Thyroid gland (tissue), 4 donors: ENCODE measurements around the gene CLIP3. TPM values are rescaled to one million over a fixed set of nuclear protein-coding genes. Genes with fewer than 3 reads are reported as not detected.

Experiments
- DNase-seq, 2 donors: peaks; one replicate each; pipeline ENCODE4 v3.0.0-alpha.2; 2019
- H3K27ac ChIP-seq, 3 donors: fragments of 200-600 bp; sonication (generic); 1 replicate in 2 of 3; 2 replicates in 1 of 3; pipeline ENCODE4 v1.5.1; 2016 to 2019; ENCODE audit warnings: mild to moderate bottlenecking in 1 of 3, moderate library complexity in 1 of 3
- H3K27me3 ChIP-seq: fragments of 200-600 bp; sonication (generic); one replicate; pipeline ENCODE4 v1.5.1; 2019
- H3K36me3 ChIP-seq, 2 donors: fragments of 200-600 bp; sonication (generic); one replicate each; pipeline ENCODE4 v1.5.1; 2016 to 2019
- H3K4me1 ChIP-seq, 2 donors: fragments of 200-600 bp; sonication (generic); one replicate each; pipeline ENCODE4 v1.5.1; 2017 to 2019
- H3K4me3 ChIP-seq, 3 donors: fragments of 200-600 bp; sonication (generic); replicated peaks in 1 of 3; 1 replicate in 2 of 3; 2 replicates in 1 of 3; pipeline ENCODE4 v1.5.1; 2016; ENCODE audit warnings: mild to moderate bottlenecking in 1 of 3
- H3K9me3 ChIP-seq: fragments of 200-600 bp; sonication (generic); one replicate; pipeline ENCODE4 v1.5.1; 2017
- POLR2A ChIP-seq, 2 donors: fragments of 450-650 bp; IDR thresholded peaks; one replicate each; pipeline ENCODE4 v1.6.1; 2017; ENCODE audit warnings: antibody characterized with exemption in 2 of 2, mild to moderate bottlenecking in 2 of 2, moderate library complexity in 1 of 2
- WGBS, 2 donors: methylation state at CpG; one replicate each; pipeline ENCODE4 v1.1.5; 2017; 5-methylcytosine and 5-hydroxymethylcytosine counted together
- intact Hi-C: fragments of 100-400 bp; cut with DNase I; formaldehyde crosslinking; loops from one replicate; pipeline ENCODE4 v1.15.1; 2023
- total RNA-seq, 4 donors: library from RNA; depleted of rRNA; stranded (reverse); fragments of >200 nt; gene quantifications; one replicate each; pipeline ENCODE4 v1.2.3, GENCODE V29; 2016
- TF ChIP-seq, protein P1 (sequence below), 6 experiments: fragments of 200-600 bp in 3 of 6; fragments of 450-650 bp in 3 of 6; sonication (generic) in 3 of 6; IDR thresholded peaks; one replicate each; pipeline ENCODE4 v1.5.1; 2016 to 2019; ENCODE audit warnings: antibody characterized with exemption in 6 of 6, mild to moderate bottlenecking in 2 of 6, inconsistent platforms in 1 of 6, moderate library complexity in 1 of 6

Gene CLIP3
- total RNA-seq, 4 donors from 2014 or later = 1.9 to 3.8 (median 2.9) TPM

DNA sequence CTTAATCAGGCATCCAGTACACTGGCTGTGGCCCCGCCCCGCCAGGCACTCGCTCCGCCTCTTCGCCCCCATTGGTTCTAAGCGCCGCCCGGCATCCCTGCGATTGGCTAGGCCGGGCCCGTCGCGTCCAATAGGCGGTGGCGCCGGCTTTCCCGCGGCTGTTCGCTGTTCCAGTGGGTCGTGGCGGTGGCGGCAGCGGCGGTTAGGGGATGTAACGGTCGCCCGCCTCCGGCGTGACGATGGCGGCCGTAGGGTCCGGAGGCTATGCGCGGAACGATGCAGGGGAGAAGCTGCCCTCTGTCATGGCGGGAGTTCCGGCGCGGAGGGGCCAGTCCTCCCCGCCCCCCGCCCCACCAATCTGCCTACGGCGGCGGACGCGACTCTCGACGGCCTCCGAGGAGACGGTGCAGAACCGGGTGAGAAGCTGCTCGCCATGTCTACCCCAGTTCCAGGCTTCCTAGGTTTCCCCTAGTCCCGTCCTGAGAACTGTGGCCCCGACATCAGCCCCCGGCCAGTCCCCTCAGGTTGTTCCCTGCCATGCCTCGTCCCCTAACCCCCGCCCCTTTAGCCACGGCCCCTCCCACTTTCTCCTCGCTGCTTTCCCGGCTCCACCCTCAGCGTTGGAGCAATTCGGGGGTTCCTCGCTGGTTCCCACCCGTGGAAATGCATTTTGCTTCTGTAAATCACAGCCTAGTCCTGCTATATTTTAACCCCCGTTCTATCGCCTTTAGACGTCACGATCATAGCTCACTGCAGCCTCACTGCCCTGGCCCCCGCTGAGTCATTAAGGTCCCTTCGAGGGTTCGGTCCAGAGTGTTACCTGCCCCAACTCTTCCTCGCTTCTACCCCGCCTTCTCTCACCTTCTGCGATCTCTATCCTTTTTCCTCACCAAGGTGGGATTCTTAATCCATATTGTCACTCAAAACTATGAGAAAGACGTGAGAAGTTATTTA is 22.3 kb upstream of the CLIP3 start, which contains the start of gene WDR62:
WDR62 (plus strand) TSS at position 165 of the 954 bp plus-strand sequence; CDS start at position 240, 75 bp downstream.
- H3K4me3 ChIP-seq = peak within 1 kb of the TSS; percentile 39 to 73 (median 50)
- no peaks in the 10 kb centered on the region for H3K36me3 ChIP-seq
- H3K4me1 ChIP-seq = peaks cover 6 to 8% of the 10 kb centered on the region in 2 donors
- H3K27ac ChIP-seq = peak within 1 kb of the TSS; percentile 89 to 96 (median 91)
- TF ChIP-seq POLR2A (IDR thresholded peaks at IDR 0.05) = no peak
- TF ChIP-seq, protein P1, sequence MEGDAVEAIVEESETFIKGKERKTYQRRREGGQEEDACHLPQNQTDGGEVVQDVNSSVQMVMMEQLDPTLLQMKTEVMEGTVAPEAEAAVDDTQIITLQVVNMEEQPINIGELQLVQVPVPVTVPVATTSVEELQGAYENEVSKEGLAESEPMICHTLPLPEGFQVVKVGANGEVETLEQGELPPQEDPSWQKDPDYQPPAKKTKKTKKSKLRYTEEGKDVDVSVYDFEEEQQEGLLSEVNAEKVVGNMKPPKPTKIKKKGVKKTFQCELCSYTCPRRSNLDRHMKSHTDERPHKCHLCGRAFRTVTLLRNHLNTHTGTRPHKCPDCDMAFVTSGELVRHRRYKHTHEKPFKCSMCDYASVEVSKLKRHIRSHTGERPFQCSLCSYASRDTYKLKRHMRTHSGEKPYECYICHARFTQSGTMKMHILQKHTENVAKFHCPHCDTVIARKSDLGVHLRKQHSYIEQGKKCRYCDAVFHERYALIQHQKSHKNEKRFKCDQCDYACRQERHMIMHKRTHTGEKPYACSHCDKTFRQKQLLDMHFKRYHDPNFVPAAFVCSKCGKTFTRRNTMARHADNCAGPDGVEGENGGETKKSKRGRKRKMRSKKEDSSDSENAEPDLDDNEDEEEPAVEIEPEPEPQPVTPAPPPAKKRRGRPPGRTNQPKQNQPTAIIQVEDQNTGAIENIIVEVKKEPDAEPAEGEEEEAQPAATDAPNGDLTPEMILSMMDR (IDR thresholded peaks at IDR 0.05) = peak in 1 of 6 experiments; percentile 3
- intact Hi-C loops = loop anchor here (5.0 kb wide), 2 partner anchors 43 to 57 kb away; partner anchors contain the start of genes ALKBH6, OVOL3 and POLR2I
- DNase-seq = peak; percentile 92 to 93
- no peaks in the 10 kb centered on the region for H3K27me3 ChIP-seq
- 1 to 3% methylated on average over 23 to 36 of the region's 76 CpGs for WGBS, 2 donors
- no peaks in the 10 kb centered on the region for H3K9me3 ChIP-seq

DNA sequence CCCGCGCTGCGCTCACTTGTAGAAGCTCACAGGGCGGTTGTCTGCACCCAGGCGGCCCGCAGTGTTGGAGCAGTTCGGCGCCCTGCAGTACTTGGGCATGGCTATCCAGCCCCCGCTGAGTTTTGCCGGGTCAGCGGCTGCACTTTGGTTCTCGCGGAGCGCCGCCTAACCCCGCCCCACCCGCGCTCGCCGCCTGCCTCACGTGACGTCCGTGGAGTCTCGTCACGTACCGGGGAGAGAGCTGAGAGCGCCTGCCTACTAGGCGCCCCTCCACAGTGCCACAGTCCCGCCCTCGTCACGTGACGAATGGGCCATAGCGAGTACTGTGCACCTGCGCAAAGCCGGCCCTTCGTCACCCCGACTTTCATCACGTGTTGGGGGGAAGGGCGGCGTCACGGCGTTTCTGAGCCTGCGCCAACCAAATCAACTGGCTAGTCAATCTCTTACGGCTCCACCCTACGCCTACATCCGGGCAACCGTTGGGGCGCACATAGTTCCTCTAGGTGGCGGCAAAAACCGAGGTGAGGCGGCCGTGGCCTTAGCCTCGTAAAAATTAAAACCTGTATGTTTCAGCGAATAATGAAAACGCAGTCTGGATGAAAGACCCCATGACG is 21.6 kb upstream of the CLIP3 start, which contains the start of gene THAP8:
THAP8 (minus strand) TSS at position 167 of the 614 bp plus-strand sequence; CDS start at position 99, 68 bp downstream.
- Histone ChIP-seq H3K4me3 (peak within 1 kb of the TSS; percentile 39 to 73 (median 50)), H3K27ac (peak within 1 kb of the TSS; percentile 89 to 96 (median 91)), H3K4me1 (peaks cover 6 to 8% of the 10 kb centered on the region in 2 donors), H3K9me3 (no peaks in the 10 kb centered on the region), H3K36me3 (no peaks in the 10 kb centered on the region), H3K27me3 (no peaks in the 10 kb centered on the region)
- intact Hi-C loops = loop anchor here (5.0 kb wide), 1 partner anchor 42 kb away; the partner anchor contains the start of gene ALKBH6
- TF ChIP-seq, protein P1 (IDR thresholded peaks at IDR 0.05) = peak in 5 of 6 experiments; percentile 13 to 74 (median 69)
- TF ChIP-seq POLR2A (IDR thresholded peaks at IDR 0.05) = peak; percentile 39 to 80
- WGBS, 2 donors = 1 to 2% methylated on average over 13 of the region's 56 CpGs
- DNase-seq = peak; percentile 100

DNA sequence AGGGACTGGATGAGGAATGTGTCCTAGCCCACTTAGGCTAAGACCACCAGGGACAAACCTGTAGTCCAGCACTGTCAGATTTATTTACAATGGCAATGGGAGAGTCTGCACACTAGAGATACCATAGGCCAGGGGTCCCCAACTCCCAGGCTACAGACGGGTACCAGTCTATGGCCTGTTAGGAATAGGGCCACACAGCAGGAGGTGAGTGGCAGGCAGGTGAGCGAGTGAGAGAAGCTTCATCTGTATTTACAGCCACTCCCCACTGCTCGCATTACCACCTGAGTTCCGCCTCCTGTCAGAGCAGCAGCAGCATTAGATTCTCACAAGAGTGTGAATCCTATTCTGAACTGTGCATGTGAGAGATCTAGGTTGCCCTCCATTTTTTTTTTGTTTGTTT is 19.0 kb upstream of the CLIP3 start:
- intact Hi-C loops = loop anchor here (5.0 kb wide), 1 partner anchor 39 kb away; the partner anchor contains the start of gene ALKBH6
- Histone ChIP-seq H3K4me3 (no peak overlapping the region), H3K27me3 (no peaks in the 10 kb centered on the region), H3K9me3 (no peaks in the 10 kb centered on the region), H3K27ac (no peak overlapping the region), H3K36me3 (no peaks in the 10 kb centered on the region), H3K4me1 (peaks cover 6 to 8% of the 10 kb centered on the region in 2 donors)
- WGBS, 2 donors = 98 to 100% methylated on average over 4 of the region's 4 CpGs
- TF ChIP-seq, protein P1 (IDR thresholded peaks at IDR 0.05) = no peak
- no peak for TF ChIP-seq POLR2A (IDR thresholded peaks at IDR 0.05)
- DNase-seq = no peak

DNA sequence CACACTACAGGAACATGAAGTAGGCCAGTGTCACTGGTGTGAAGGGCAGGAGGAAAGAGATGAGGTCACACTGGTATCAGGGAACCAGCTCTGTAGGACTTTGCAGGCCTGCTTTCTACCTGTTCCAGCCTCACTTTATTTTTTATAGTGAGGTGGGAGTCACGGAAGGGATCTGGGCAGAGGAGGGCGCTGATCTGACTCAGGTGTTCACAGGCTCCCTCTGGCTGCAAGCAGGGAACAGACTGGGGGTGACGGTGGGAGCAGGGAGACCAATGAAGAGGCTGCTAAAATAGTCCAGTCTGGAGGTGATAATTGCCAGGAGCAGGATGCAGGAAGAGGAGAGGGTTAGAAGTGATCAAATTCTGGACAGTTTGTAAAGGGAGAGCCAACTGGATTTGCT is 18.6 kb upstream of the CLIP3 start:
- intact Hi-C loops = loop anchor here (5.0 kb wide), 1 partner anchor 39 kb away; the partner anchor contains the start of gene ALKBH6
- peaks cover 6 to 8% of the 10 kb centered on the region in 2 donors for H3K4me1 ChIP-seq

More for the DNA sequence above, 18.6 kb upstream of the CLIP3 start:
- Histone ChIP-seq H3K27ac (no peak overlapping the region), H3K36me3 (no peaks in the 10 kb centered on the region), H3K9me3 (no peaks in the 10 kb centered on the region), H3K27me3 (no peaks in the 10 kb centered on the region), H3K4me3 (no peak overlapping the region)
- DNase-seq = no peak
- 52 to 71% methylated on average over 3 of the region's 3 CpGs for WGBS, 2 donors
- TF ChIP-seq, protein P1 (IDR thresholded peaks at IDR 0.05) = no peak
- TF ChIP-seq POLR2A (IDR thresholded peaks at IDR 0.05) = no peak
